Measurements from ENCODE around the gene BRD1.

The BRD1 gene

GRCh38 chr22:49749885-49750510 is 77.7 kb downstream of the BRD1 start:
- DNase-seq, result no peak

- no peak for DNase-seq
Observed at GRCh38 chr22:49749227-49749626, 78.4 kb downstream of the BRD1 start.

- DNase-seq, result no peak
Observed at GRCh38 chr22:49748514-49748913, 79.2 kb downstream of the BRD1 start.

GRCh38 chr22:49747716-49748115 is 80.0 kb downstream of the BRD1 start:
- DNase-seq, result no peak

- DNase-seq, result no peak
Observed at GRCh38 chr22:49747130-49747529, 80.5 kb downstream of the BRD1 start.

- no peak for DNase-seq
Observed at GRCh38 chr22:49746065-49746464, 81.6 kb downstream of the BRD1 start.

- DNase-seq, result no peak
Observed at GRCh38 chr22:49740242-49740641, 87.4 kb downstream of the BRD1 start.

GRCh38 chr22:49739138-49739537 is 88.5 kb downstream of the BRD1 start:
- no peak for DNase-seq

GRCh38 chr22:49738566-49738965 is 89.1 kb downstream of the BRD1 start:
- no peak for DNase-seq

GRCh38 chr22:49738006-49738405 is 89.7 kb downstream of the BRD1 start:
- DNase-seq, result no peak

GRCh38 chr22:49737101-49737551 is 90.5 kb downstream of the BRD1 start:
- no peak for DNase-seq

GRCh38 chr22:49736538-49736937 is 91.1 kb downstream of the BRD1 start:
- no peak for DNase-seq

- no peak for DNase-seq
Observed at GRCh38 chr22:49735901-49736421, 91.7 kb downstream of the BRD1 start.

GRCh38 chr22:49735411-49735900 is 92.2 kb downstream of the BRD1 start:
- DNase-seq, result no peak

- no peak for DNase-seq
Observed at GRCh38 chr22:49734882-49735281, 92.8 kb downstream of the BRD1 start.

GRCh38 chr22:49734390-49734789 is 93.3 kb downstream of the BRD1 start:
- no peak for DNase-seq

- no peak for DNase-seq
Observed at GRCh38 chr22:49733631-49734030, 94.0 kb downstream of the BRD1 start.

- no peak for DNase-seq
Observed at GRCh38 chr22:49730656-49731055, 97.0 kb downstream of the BRD1 start.

GRCh38 chr22:49728570-49729271 is 99.0 kb downstream of the BRD1 start:
- DNase-seq, result no peak

- no peak for DNase-seq
Observed at GRCh38 chr22:49727881-49728569, 99.6 kb downstream of the BRD1 start.

- DNase-seq, result no peak
Observed at GRCh38 chr22:49727191-49727880, 100.3 kb downstream of the BRD1 start.

- DNase-seq, result no peak
Observed at GRCh38 chr22:49726701-49727101, 101.0 kb downstream of the BRD1 start.
